ENCODE measurements around the gene NUDT16L1.

- TF ChIP-seq POLR2AphosphoS5 (IDR thresholded peaks at IDR 0.05), result no peak
- no peak for TF ChIP-seq CTCF (IDR thresholded peaks at IDR 0.05; ENCODE audit: poor library complexity, severe bottlenecking)
- TF ChIP-seq REST (IDR thresholded peaks at IDR 0.05; ENCODE audit: borderline replicate concordance), result no peak
- no peak for TF ChIP-seq EZH2 (IDR thresholded peaks at IDR 0.05; ENCODE audit: borderline replicate concordance, insufficient read depth, low read length, poor library complexity, severe bottlenecking)
- no peak for TF ChIP-seq MXI1 (conservative IDR thresholded peaks at IDR 0.05; ENCODE audit: poor library complexity, severe bottlenecking)
Observed at GRCh38 chr16:4656221-4656620, 37.1 kb upstream of the NUDT16L1 start.
